GM10266 (cell line): ENCODE measurements around the gene LOXL1.
"Not testable (repeated sequence)": the region's sequence is repeated elsewhere in the genome, so short reads cannot be mapped to it uniquely, and the experiment has no call there.

Experiments
- DNase-seq: peaks from one replicate; pipeline ENCODE4 v3.0.0; 2012; ENCODE audit errors: extremely low spot score
- TF ChIP-seq, protein P1 (sequence below): IDR thresholded peaks from 2 replicates; pipeline ENCODE4 v1.5.1; 2012; ENCODE audit warnings: mild to moderate bottlenecking, low read depth; ENCODE audit not compliant: control insufficient read depth, insufficient read depth; ENCODE audit errors: missing control alignments

The LOXL1 gene

DNA sequence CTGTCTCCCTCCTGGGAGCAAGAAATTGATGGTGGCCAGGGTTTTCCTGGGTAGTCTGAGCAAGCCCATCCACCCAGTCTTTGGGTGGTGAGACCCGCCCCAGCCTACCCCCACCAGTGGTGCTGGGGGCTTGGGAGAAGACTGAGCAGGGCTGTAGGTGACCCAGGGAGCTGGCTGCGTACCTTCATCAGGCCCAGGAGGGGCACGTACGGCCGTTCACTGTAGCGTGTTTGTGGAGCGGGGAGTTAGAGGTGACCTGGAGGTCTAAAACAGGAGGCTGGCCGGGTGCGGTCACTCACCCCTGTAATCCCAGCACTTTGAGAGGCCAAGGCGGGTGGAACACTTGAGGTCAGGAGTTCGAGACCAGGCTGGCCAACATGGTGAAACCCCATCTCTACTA, 11.5 kb downstream of the LOXL1 start:
- TF ChIP-seq, protein P1, sequence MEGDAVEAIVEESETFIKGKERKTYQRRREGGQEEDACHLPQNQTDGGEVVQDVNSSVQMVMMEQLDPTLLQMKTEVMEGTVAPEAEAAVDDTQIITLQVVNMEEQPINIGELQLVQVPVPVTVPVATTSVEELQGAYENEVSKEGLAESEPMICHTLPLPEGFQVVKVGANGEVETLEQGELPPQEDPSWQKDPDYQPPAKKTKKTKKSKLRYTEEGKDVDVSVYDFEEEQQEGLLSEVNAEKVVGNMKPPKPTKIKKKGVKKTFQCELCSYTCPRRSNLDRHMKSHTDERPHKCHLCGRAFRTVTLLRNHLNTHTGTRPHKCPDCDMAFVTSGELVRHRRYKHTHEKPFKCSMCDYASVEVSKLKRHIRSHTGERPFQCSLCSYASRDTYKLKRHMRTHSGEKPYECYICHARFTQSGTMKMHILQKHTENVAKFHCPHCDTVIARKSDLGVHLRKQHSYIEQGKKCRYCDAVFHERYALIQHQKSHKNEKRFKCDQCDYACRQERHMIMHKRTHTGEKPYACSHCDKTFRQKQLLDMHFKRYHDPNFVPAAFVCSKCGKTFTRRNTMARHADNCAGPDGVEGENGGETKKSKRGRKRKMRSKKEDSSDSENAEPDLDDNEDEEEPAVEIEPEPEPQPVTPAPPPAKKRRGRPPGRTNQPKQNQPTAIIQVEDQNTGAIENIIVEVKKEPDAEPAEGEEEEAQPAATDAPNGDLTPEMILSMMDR, result no peak
- no peak for DNase-seq

DNA sequence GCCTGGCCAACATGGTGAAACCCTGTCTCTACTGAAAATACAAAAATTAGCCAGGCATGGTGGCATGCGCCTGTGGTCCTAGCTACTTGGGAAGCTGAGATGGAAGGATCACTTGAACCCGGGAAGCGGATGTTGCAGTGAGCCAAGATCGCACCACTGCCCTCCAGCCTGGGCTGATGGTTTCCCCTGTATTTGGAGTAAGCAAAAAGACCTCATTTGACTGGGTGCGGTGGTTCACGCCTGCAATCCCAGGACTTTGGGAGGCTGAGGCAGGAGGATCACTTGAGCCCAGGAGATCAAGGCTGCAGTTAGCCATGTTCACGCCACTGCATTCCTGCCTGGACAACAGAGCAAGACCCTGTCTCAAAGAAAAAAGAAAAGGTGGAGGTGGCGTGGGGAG, 12.3 kb downstream of the LOXL1 start:
- not testable (repeated sequence) for DNase-seq

DNA sequence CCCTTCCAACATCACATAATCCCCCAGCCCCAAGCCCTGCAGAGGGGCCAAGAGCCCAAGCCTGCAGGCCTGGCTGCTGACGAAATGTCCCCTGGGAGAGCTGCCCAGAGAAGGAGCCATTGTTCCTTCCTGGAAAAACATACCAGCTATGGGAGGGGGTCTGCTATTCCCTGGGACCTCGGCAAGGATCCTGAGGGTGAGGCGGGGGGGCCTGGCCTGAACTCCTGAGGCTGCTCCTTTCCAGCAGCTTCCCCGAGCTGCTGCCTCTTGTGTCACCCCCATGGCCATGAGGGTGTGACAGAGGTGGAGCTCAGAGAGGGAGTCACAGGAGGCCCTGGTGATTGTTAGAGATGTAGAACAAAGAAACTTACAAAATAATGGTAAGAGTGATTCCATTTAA, 12.9 kb downstream of the LOXL1 start:
- no peak for DNase-seq
- TF ChIP-seq, protein P1, result no peak

DNA sequence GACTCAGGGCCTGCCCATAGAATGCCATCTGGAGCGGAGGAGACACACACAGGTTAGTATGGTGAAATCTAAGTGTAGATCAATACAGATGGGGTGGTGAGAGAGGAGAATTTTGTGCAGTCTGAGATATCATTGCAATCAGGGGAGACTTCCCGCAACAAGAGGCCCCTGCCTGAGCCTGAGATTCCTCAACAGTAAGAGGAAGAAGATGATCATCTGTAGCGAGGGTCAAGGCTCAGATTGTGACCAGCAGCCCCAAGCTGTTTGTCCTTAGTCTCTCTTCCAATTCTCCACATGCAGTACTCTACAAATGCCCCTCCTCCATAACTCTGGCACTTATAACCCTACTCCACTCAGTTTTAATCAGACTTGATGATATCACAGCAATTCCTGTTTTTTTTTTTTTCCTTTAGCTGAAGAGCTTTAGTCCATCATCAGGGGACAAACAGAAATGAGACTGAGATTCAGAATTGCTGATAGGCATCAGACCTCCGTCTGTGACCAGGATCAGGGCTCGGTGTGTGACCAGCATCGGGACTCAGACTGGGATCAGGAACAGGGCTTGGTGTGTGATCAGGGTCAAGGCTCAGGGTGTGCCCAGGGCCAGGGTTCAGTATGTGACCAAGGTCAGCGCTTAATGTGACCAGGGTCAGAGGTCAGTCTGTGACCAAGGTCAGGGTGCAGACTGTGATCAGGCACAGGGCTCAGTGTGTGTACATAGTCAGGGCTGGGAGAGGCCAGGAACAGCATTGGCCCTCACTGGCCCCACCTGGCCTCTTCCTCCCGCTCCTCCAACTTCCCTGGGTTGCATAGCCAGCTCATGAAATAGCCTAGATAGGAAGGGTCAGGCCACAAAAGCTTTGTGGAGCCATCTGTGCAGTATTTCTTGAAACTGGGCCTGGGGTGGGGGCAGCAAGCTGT, 14.1 kb downstream of the LOXL1 start:
- DNase-seq, result no peak
- TF ChIP-seq, protein P1, result no peak

DNA sequence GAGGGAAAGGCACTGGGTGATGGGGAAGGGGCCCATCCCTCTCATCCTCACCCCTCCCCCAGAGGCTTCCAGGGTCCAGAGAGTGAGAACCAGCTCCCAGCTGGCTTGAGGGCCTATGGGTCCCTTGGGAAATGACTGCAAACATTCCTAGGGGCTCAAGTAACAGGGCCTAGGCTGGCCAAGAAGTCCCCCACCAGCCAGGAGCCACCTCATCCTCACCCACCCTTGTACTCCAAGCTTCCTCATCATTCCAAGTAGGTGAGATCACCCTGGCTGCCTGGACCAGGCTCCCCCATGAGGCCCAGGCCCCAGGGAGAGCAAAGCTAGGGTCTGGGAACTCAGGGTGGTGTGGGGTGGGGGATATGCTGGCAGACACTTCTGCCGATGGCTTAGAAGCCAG, 14.8 kb downstream of the LOXL1 start:
- no peak for DNase-seq

DNA sequence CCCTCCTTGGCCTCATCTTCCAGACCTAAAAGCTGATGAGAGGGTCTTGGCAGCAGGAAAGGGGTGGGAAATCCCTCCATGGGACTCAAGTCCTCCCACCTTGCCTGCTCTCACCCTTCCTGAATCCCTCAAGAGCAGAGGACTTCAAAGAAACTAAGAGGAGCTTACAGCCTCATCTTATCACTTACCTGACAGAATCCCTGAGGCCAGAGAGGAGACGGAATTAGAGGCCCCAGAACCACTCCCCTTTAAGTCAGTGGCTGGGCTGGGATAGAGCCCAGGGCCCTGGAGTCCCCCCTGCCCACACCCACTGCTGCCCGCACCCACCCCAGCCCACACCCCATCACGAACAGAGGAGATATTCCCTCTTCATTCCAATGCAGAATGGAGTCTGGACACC, 15.2 kb downstream of the LOXL1 start:
- DNase-seq, result no peak
- TF ChIP-seq, protein P1, result no peak

More for the DNA sequence above, 14.8 kb downstream of the LOXL1 start:
- TF ChIP-seq, protein P1, result no peak

DNA sequence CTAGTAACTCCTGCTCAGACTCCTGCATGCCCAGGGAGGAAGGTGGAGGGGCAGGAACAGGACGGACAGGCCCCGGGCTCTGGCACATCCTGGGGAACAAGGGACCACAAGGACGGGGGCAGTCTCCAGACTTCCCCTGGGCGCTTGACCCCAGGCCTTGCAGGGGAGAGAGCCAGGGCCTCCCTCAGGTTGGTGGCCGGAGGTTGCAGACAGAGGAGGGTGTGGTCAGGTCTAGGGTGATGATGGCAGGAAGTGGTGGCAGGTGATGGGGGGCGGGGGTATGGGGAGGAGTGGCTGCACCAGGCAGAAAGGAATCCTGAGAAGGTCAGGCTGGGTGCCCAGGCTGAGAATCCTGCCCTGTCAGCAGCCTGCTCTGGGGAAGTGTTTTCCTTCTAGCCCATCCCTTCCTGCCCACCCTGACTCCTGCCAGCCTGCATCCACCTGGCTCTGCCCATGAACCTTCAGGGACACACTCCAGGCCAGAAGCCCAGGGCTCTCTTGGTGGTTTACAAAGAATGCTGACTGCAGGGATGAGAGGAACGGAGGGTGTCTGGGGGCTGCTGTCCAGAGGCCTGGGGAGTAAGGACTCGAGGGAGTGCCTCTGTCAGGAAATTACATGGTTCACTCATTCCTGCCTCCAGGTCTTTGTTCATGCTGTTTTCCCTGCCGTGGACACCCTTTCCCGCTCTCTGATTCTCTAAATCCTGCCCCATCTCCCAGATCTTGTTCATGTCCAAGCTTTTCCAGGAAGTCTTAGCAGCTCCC, 15.8 kb downstream of the LOXL1 start:
- TF ChIP-seq, protein P1, result no peak

More for the DNA sequence above, 15.8 kb downstream of the LOXL1 start:
- no peak for DNase-seq
